Medulla oblongata (tissue), 1 donor: ENCODE results near the gene INIP.
"Not testable (repeated sequence)": the region's sequence is repeated elsewhere in the genome, so short reads cannot be mapped to it uniquely, and the experiment has no call there.

Source experiments
- DNase-seq: peaks from one replicate; pipeline ENCODE4 v3.0.0-alpha.2; 2015; ENCODE audit errors: extremely low spot score

The INIP gene

DNA sequence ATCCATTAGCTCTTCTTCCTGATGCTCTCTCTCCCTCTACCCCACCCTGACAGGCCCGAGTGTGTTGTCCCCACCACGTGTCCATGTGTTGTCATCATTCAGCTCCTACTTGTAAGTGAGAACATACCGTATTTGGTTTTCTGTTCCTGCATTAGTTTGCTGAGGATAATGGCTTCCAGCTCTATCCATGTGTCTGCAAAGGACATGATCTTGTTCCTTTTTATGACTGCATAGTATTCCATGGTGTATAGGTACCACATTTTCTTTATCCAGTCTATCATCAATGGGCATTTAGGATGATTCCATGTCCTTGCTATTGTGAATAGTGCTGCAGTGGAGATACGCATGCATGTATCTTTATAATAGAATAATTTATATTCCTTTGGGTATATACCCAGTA, 44.7 kb downstream of the INIP start:
- not testable (repeated sequence) for DNase-seq

- no peak for DNase-seq
Observed at GRCh38 chr9:112670991-112671625, 46.8 kb downstream of the INIP start.

- DNase-seq, result no peak
Observed at GRCh38 chr9:112669326-112669725, 48.6 kb downstream of the INIP start.

- DNase-seq, result peak; percentile 13
Observed at GRCh38 chr9:112665347-112665746, 52.6 kb downstream of the INIP start.

GRCh38 chr9:112664531-112664930, 53.4 kb downstream of the INIP start:
- no peak for DNase-seq

GRCh38 chr9:112663681-112664080, 54.2 kb downstream of the INIP start:
- DNase-seq, result no peak

DNA sequence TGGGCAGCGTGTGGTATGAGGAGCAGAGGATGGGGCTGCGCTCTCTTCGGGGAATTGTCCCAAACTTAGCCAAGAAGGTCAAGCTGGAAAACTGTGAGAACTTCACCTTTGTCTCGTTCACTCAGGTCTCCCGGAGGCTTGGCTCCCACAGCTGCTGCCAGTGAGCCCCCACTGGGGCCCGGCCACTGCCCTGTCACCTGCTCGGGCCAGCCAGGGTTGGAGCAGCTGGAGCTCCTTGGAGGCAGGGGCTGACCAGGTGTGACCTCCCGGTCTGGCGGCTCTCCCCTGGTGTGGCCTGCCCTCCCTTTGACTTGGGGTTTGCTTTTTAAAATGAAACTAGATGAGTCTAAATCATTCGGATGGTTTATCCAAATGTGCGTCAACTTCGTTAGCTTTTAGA, 58.0 kb downstream of the INIP start:
- no peak for DNase-seq

GRCh38 chr9:112655668-112656067, 62.2 kb downstream of the INIP start:
- no peak for DNase-seq

DNA sequence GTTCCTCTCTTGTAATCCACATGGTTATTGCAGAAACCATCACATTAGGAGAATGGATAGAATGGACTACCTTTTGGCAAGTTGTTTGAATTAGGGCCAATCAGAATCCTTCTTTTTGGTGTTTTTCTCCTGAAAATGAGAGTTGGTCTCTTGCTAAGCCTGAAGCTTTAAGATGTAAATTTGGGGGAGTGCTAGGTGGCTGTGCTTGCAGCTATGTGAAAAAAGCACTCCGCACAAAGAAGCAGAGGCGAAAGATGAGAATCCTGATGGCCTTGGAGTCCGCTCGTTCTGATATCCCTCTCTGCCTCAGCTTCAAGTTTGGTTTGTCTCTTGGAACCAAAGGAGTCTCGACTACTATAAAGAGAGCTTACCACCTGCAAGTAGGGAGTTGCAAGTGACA, 63.6 kb downstream of the INIP start:
- DNase-seq, result no peak

DNA sequence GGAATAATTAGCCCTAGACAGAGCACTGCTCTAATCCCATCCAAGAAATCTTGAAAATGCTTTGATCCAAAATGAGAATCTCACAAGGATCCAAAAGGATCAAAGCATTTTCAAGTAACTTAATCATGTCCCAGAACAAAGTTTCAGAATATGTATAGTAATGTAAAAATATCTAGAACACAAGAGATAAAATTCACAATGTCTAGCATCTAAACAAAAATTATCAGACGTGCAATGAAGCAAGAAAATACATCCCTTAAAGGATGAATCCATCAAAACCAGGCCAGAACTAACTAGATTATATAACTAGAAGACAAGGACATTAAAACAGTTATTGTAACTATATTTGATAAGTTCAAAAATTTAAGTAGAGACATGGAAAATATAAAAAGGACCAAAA, 69.3 kb downstream of the INIP start:
- no peak for DNase-seq

GRCh38 chr9:112647596-112647995, 70.3 kb downstream of the INIP start:
- no peak for DNase-seq

DNA sequence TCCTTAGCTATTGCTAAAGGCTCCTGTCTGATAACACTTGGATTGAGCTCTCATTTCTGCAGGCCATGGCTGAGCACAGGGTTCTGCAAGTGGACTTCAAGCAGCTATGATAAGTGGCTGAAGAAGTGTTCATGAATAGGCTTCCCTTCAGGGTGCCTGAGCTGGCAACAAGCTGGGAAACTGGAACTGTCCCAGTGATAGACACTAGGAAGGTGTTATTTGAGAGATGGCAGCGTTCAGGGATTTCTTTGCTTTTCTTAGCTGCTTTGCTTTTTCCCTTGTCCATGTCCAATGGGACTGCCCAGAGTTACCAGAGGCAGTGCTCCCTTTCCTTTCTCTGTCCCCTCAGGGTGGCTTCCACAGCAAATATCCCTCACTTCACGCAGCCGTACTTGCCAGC, 75.8 kb downstream of the INIP start:
- no peak for DNase-seq

GRCh38 chr9:112640311-112640710, 77.6 kb downstream of the INIP start:
- DNase-seq, result no peak
